ENCODE results near the gene CCL7. TPM values are rescaled to one million over a fixed set of nuclear protein-coding genes. Genes with fewer than 3 reads are reported as not detected.

Gene CCL7
- total RNA-seq, 1 donor from 2014 or later = not detected

GRCh38 chr17:34265711-34266110 is 4.3 kb upstream of the CCL7 start:
- H3K27me3 Mint-ChIP-seq (ENCODE audit: low read depth, unreplicated experiment) = peaks cover 5% of the 10 kb centered on the region
- TF ChIP-seq EZH2 (IDR thresholded peaks at IDR 0.05; ENCODE audit: insufficient read depth, low read length) (no peak), CTCF (IDR thresholded peaks at IDR 0.05; ENCODE audit: insufficient read depth, low read depth, low read length) (no peak)

GRCh38 chr17:34275881-34276280 is 5.9 kb downstream of the CCL7 start:
- H3K4me3 ChIP-seq (ENCODE audit: insufficient read depth, low read depth, low read length) = no peak overlapping the region
- H3K9ac ChIP-seq (ENCODE audit: low read length) = no peak overlapping the region
- no peak for TF ChIP-seq CTCF (IDR thresholded peaks at IDR 0.05; ENCODE audit: insufficient read depth, low read depth, low read length)
- no peak for TF ChIP-seq EZH2 (IDR thresholded peaks at IDR 0.05; ENCODE audit: insufficient read depth, low read length)
- peaks cover 3% of the 10 kb centered on the region for H3K9me3 Mint-ChIP-seq (ENCODE audit: unreplicated experiment)
- no peaks in the 10 kb centered on the region for H3K79me2 ChIP-seq (ENCODE audit: insufficient read depth, low read length)
- no peak overlapping the region for H2AFZ ChIP-seq (ENCODE audit: low read depth, low read length)
- DNase-seq (ENCODE audit: low read depth) (peak; percentile 88), FAIRE-seq (peak; percentile 37)
- H3K4me2 ChIP-seq (ENCODE audit: low read length) = no peak overlapping the region
- H3K9me3 ChIP-seq (ENCODE audit: insufficient read depth, low read depth, low read length) = no peaks in the 10 kb centered on the region
- peaks cover 3% of the 10 kb centered on the region for H3K4me1 ChIP-seq (ENCODE audit: insufficient read depth, low read length)
- peaks cover 4% of the 10 kb centered on the region for H3K4me1 Mint-ChIP-seq (ENCODE audit: low read depth, unreplicated experiment)
- no peaks in the 10 kb centered on the region for H3K36me3 ChIP-seq (ENCODE audit: insufficient read depth, low read length)
- H3K27me3 Mint-ChIP-seq (ENCODE audit: low read depth, unreplicated experiment) = peaks cover 8% of the 10 kb centered on the region
- H3K27ac Mint-ChIP-seq (ENCODE audit: unreplicated experiment) = no peak overlapping the region
- H3K27ac ChIP-seq (ENCODE audit: low read depth, low read length) = no peak overlapping the region
- no peak overlapping the region for H3K4me3 Mint-ChIP-seq (ENCODE audit: unreplicated experiment)
- no peaks in the 10 kb centered on the region for H3K36me3 Mint-ChIP-seq (ENCODE audit: low read depth, unreplicated experiment)
- no peaks in the 10 kb centered on the region for H4K20me1 ChIP-seq (ENCODE audit: insufficient read depth, low read length)
- H3K27me3 ChIP-seq (ENCODE audit: insufficient read depth, low read length) = peaks cover 2% of the 10 kb centered on the region

More at GRCh38 chr17:34265711-34266110, 4.3 kb upstream of the CCL7 start:
- H3K79me2 ChIP-seq (ENCODE audit: insufficient read depth, low read length) = no peaks in the 10 kb centered on the region
- no peak overlapping the region for H3K27ac ChIP-seq (ENCODE audit: low read depth, low read length)
- Mint-ChIP-seq H3K36me3 (ENCODE audit: low read depth, unreplicated experiment) (no peaks in the 10 kb centered on the region), H3K27ac (ENCODE audit: unreplicated experiment) (no peak overlapping the region), H3K9me3 (ENCODE audit: unreplicated experiment) (no peaks in the 10 kb centered on the region), H3K4me3 (ENCODE audit: unreplicated experiment) (no peak overlapping the region), H3K4me1 (ENCODE audit: low read depth, unreplicated experiment) (no peaks in the 10 kb centered on the region)
- peaks cover 4% of the 10 kb centered on the region for H3K4me1 ChIP-seq (ENCODE audit: insufficient read depth, low read length)
- FAIRE-seq (no peak), DNase-seq (ENCODE audit: low read depth) (no peak)
- H3K36me3 ChIP-seq (ENCODE audit: insufficient read depth, low read length) = no peaks in the 10 kb centered on the region
- no peak overlapping the region for H3K4me3 ChIP-seq (ENCODE audit: insufficient read depth, low read depth, low read length)
- no peak overlapping the region for H3K4me2 ChIP-seq (ENCODE audit: low read length)
- no peak overlapping the region for H2AFZ ChIP-seq (ENCODE audit: low read depth, low read length)
- H3K27me3 ChIP-seq (ENCODE audit: insufficient read depth, low read length) = no peaks in the 10 kb centered on the region
- no peak overlapping the region for H3K9ac ChIP-seq (ENCODE audit: low read length)
- H4K20me1 ChIP-seq (ENCODE audit: insufficient read depth, low read length) = no peaks in the 10 kb centered on the region
- no peaks in the 10 kb centered on the region for H3K9me3 ChIP-seq (ENCODE audit: insufficient read depth, low read depth, low read length)

- Histone ChIP-seq H3K36me3 (ENCODE audit: insufficient read depth, low read length) (no peaks in the 10 kb centered on the region), H4K20me1 (ENCODE audit: insufficient read depth, low read length) (no peaks in the 10 kb centered on the region), H2AFZ (ENCODE audit: low read depth, low read length) (no peak overlapping the region), H3K4me2 (ENCODE audit: low read length) (no peak overlapping the region), H3K79me2 (ENCODE audit: insufficient read depth, low read length) (no peaks in the 10 kb centered on the region), H3K9me3 (ENCODE audit: insufficient read depth, low read depth, low read length) (no peaks in the 10 kb centered on the region), H3K27me3 (ENCODE audit: insufficient read depth, low read length) (peaks cover 2% of the 10 kb centered on the region), H3K4me1 (ENCODE audit: insufficient read depth, low read length) (peaks cover 3% of the 10 kb centered on the region), H3K27ac (ENCODE audit: low read depth, low read length) (no peak overlapping the region), H3K9ac (ENCODE audit: low read length) (no peak overlapping the region), H3K4me3 (ENCODE audit: insufficient read depth, low read depth, low read length) (no peak overlapping the region)
- Mint-ChIP-seq H3K4me1 (ENCODE audit: low read depth, unreplicated experiment) (peaks cover 4% of the 10 kb centered on the region), H3K4me3 (ENCODE audit: unreplicated experiment) (no peak overlapping the region), H3K27ac (ENCODE audit: unreplicated experiment) (no peak overlapping the region), H3K9me3 (ENCODE audit: unreplicated experiment) (peaks cover 3% of the 10 kb centered on the region), H3K27me3 (ENCODE audit: low read depth, unreplicated experiment) (peaks cover 1% of the 10 kb centered on the region), H3K36me3 (ENCODE audit: low read depth, unreplicated experiment) (no peaks in the 10 kb centered on the region)
- TF ChIP-seq EZH2 (IDR thresholded peaks at IDR 0.05; ENCODE audit: insufficient read depth, low read length) (no peak), CTCF (IDR thresholded peaks at IDR 0.05; ENCODE audit: insufficient read depth, low read depth, low read length) (no peak)
- no peak for DNase-seq (ENCODE audit: low read depth)
- FAIRE-seq = no peak
These were observed 6.8 kb downstream of the CCL7 start for GRCh38 chr17:34276826-34277225.

All from astrocyte (in vitro differentiated cells and primary cell).